ENCODE results near the gene NPAS3. TPM values are rescaled to one million over a fixed set of nuclear protein-coding genes. Genes with fewer than 3 reads are reported as not detected.

The NPAS3 gene
- total RNA-seq, 1 experiment from 2014 or later, result not detected

GRCh38 chr14:33404054-33404453 is 465.4 kb downstream of the NPAS3 start:
- no peak for ATAC-seq
- Histone ChIP-seq H3K9ac (ENCODE audit: low read length) (no peak overlapping the region), H3K9me2 (ENCODE audit: insufficient read depth) (no peaks in the 10 kb centered on the region), H3K4me2 (ENCODE audit: low read length) (no peak overlapping the region), H3K4me3 (replicated peaks in 1 of 2; ENCODE audit: low read depth in 1 of 2, low read length in 2 of 2) (no peak overlapping the region), H3K9me3 (ENCODE audit: control insufficient read depth in 1 of 2, insufficient read depth in 1 of 2, low read depth in 1 of 2, low read length in 2 of 2) (peaks cover 0 to 10% of the 10 kb centered on the region in 2 experiments; a peak in 3 of 4 replicates), H3K27me3 (ENCODE audit: insufficient read depth, low read length) (no peaks in the 10 kb centered on the region), H2AFZ (ENCODE audit: low read depth, low read length, poor library complexity, severe bottlenecking) (no peak overlapping the region), H3K4me1 (ENCODE audit: control insufficient read depth in 1 of 2, insufficient read depth in 2 of 2, low read length in 2 of 2) (no peaks in the 10 kb centered on the region), H3K79me2 (ENCODE audit: insufficient read depth, low read length) (no peaks in the 10 kb centered on the region), H3K36me3 (ENCODE audit: control insufficient read depth in 1 of 2, insufficient read depth in 2 of 2, low read length in 2 of 2) (no peaks in the 10 kb centered on the region), H4K20me1 (ENCODE audit: insufficient read depth) (no peaks in the 10 kb centered on the region), H3K27ac (ENCODE audit: low read depth, low read length) (no peak overlapping the region)
- no TSS peak for BruUV-seq (replicated peaks)
- intact Hi-C loops (cut with micrococcal nuclease), result no loop called here
- ChIA-PET RAD21 (ENCODE audit: low non-redundant PET in 1 of 2, low total read pairs in 2 of 2, uncharacterized antibody in 2 of 2, unreplicated experiment in 2 of 2) (no interaction called here), POLR2A (no interaction called here), CTCF (no interaction called here)
- DNase-seq (ENCODE audit: low read depth, low spot score), result no peak
- TF ChIP-seq RAD21 (IDR thresholded peaks at IDR 0.05; ENCODE audit: low read depth) (no peak), SP1 (IDR thresholded peaks at IDR 0.05; ENCODE audit: low read depth) (no peak), ZNF274 (IDR thresholded peaks at IDR 0.05; ENCODE audit: low read depth, low read length) (no peak), POLR2A (IDR thresholded peaks at IDR 0.05; ENCODE audit: borderline replicate concordance, extremely low read depth, insufficient read depth, insufficient read length) (no peak)
- TF ChIP-seq, protein P1, sequence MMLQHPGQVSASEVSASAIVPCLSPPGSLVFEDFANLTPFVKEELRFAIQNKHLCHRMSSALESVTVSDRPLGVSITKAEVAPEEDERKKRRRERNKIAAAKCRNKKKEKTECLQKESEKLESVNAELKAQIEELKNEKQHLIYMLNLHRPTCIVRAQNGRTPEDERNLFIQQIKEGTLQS (IDR thresholded peaks at IDR 0.05), result no peak

DNA sequence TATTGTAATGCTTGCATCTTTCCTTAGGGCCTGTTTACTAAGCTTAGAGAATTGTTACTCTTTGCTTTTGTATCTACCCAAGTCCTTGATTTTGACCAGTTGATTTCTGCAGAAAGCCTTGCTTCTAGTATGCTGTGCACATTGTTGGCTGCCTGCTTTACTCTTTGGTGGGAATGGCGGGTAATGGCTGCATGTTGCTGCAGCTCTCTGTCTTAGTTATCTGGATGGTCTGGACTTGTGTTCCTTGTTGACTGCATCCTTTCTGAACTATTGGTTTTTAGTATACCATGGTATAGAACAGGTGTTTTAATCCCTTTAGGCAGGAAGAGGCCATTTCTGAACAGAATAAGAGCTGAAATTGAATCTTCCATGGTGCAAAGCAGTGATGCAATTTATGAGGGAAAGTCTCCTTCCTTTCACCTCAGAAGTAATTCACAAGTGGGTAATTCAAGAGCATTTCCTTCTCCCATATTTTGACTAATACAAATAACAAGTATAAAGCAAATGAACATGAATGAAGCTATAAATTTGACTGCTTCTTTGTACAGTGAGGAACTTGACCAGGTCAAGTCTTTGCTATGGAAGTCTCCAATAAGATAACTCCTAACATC is 466.4 kb downstream of the NPAS3 start:
- Histone ChIP-seq H3K9ac (ENCODE audit: low read length) (no peak overlapping the region), H3K27ac (ENCODE audit: low read depth, low read length) (no peak overlapping the region), H3K9me2 (ENCODE audit: insufficient read depth) (no peaks in the 10 kb centered on the region), H3K4me3 (replicated peaks in 1 of 2; ENCODE audit: low read depth in 1 of 2, low read length in 2 of 2) (no peak overlapping the region), H3K27me3 (ENCODE audit: insufficient read depth, low read length) (no peaks in the 10 kb centered on the region), H3K9me3 (ENCODE audit: control insufficient read depth in 1 of 2, insufficient read depth in 1 of 2, low read depth in 1 of 2, low read length in 2 of 2) (peaks cover 0 to 10% of the 10 kb centered on the region in 2 experiments; a peak in 3 of 4 replicates), H2AFZ (ENCODE audit: low read depth, low read length, poor library complexity, severe bottlenecking) (no peak overlapping the region), H4K20me1 (ENCODE audit: insufficient read depth) (no peaks in the 10 kb centered on the region), H3K79me2 (ENCODE audit: insufficient read depth, low read length) (no peaks in the 10 kb centered on the region), H3K36me3 (ENCODE audit: control insufficient read depth in 1 of 2, insufficient read depth in 2 of 2, low read length in 2 of 2) (no peaks in the 10 kb centered on the region), H3K4me2 (ENCODE audit: low read length) (no peak overlapping the region), H3K4me1 (ENCODE audit: control insufficient read depth in 1 of 2, insufficient read depth in 2 of 2, low read length in 2 of 2) (no peaks in the 10 kb centered on the region)
- RAD21 ChIA-PET (ENCODE audit: low non-redundant PET in 1 of 2, low total read pairs in 2 of 2, uncharacterized antibody in 2 of 2, unreplicated experiment in 2 of 2), result no interaction called here
- POLR2A ChIA-PET, result no interaction called here
- no peak for ATAC-seq
- TF ChIP-seq ZNF274 (IDR thresholded peaks at IDR 0.05; ENCODE audit: low read depth, low read length) (no peak), SIN3A (IDR thresholded peaks at IDR 0.05; ENCODE audit: low read depth) (no peak), CBX3 (IDR thresholded peaks at IDR 0.05; ENCODE audit: low read depth) (no peak)
- intact Hi-C loops (cut with micrococcal nuclease), result no loop called here
- CTCF ChIA-PET, result no interaction called here
- no peak for DNase-seq (ENCODE audit: low read depth, low spot score)
- BruUV-seq (replicated peaks), result no TSS peak
